Smooth muscle cell (in vitro differentiated cells): ENCODE results near the gene ZNF688. TPM values are rescaled to one million over a fixed set of nuclear protein-coding genes. Genes with fewer than 3 reads are reported as not detected.

Experiments used
- DNase-seq: peaks from one replicate; lab custom pipeline; 2025; ENCODE audit not compliant: unreplicated experiment; lab: John Stamatoyannopoulos, UW
- H2AFZ ChIP-seq: fragments of 200-600 bp; sonication (generic); 2 replicates; pipeline ENCODE4 v1.6.0; 2016; ENCODE audit warnings: antibody characterized with exemption, low read depth, mild to moderate bottlenecking
- H3F3A ChIP-seq: fragments of 200-600 bp; sonication (generic); 2 replicates; pipeline ENCODE4 v1.6.0; 2017; ENCODE audit warnings: antibody characterized with exemption, low read depth
- H3K27ac ChIP-seq: fragments of 200-600 bp; sonication (generic); 2 replicates; pipeline ENCODE4 v1.5.1; 2016; ENCODE audit warnings: low read depth, mild to moderate bottlenecking
- H3K27me3 ChIP-seq: fragments of 200-600 bp; sonication (generic); 2 replicates; pipeline ENCODE4 v1.6.1; 2016; ENCODE audit warnings: low read depth, mild to moderate bottlenecking
- H3K36me3 ChIP-seq: fragments of 200-600 bp; sonication (generic); 2 replicates; pipeline ENCODE4 v1.5.1; 2016; ENCODE audit warnings: low read depth
- H3K4me1 ChIP-seq: fragments of 200-600 bp; sonication (generic); 2 replicates; pipeline ENCODE4 v1.5.1; 2016; ENCODE audit warnings: low read depth
- H3K4me2 ChIP-seq: fragments of 200-600 bp; sonication (generic); 2 replicates; pipeline ENCODE4 v1.6.0; 2016; ENCODE audit warnings: mild to moderate bottlenecking
- H3K4me3 ChIP-seq: fragments of 200-600 bp; sonication (generic); 2 replicates; pipeline ENCODE4 v1.5.1; 2016; ENCODE audit warnings: mild to moderate bottlenecking
- H3K79me2 ChIP-seq: fragments of 200-600 bp; sonication (generic); 2 replicates; pipeline ENCODE4 v1.6.0; 2016; ENCODE audit warnings: low read depth, mild to moderate bottlenecking
- H3K9ac ChIP-seq: fragments of 200-600 bp; sonication (generic); 2 replicates; pipeline ENCODE4 v1.6.0; 2016; ENCODE audit warnings: low read depth
- H3K9me3 ChIP-seq: fragments of 200-600 bp; sonication (generic); replicated peaks from 2 replicates; pipeline ENCODE4 v1.5.1; 2016; ENCODE audit warnings: low read depth
- H4K20me1 ChIP-seq: fragments of 200-600 bp; sonication (generic); 2 replicates; pipeline ENCODE4 v1.6.0; 2016; ENCODE audit warnings: low read depth
- WGBS: methylation state at CpG from one replicate; pipeline ENCODE4 v1.1.7; 2016; ENCODE audit warnings: low lambda C conversion rate; 5-methylcytosine and 5-hydroxymethylcytosine counted together
- polyA plus RNA-seq: library from polyadenylated mRNA; unstranded; fragments of >200 nt; fragmentation: Nextera tagmentation; extraction: Ambion mirVana; gene quantifications from 2 replicates; pipeline ENCODE4 v1.2.1, GENCODE V29; 2016
- small RNA-seq: library from RNA; depleted of rRNA; stranded (forward); fragments of <200 nt; gene quantifications from one replicate; pipeline ENCODE3, GENCODE V24; 2014
- total RNA-seq: library from RNA; depleted of rRNA; stranded (reverse); fragments of >200 nt; gene quantifications from 2 replicates; pipeline ENCODE4 v1.2.3, GENCODE V29; 2014
- TF ChIP-seq, protein P1 (sequence below): fragments of 200-600 bp; sonication (generic); IDR thresholded peaks from 2 replicates; pipeline ENCODE4 v1.5.1; 2017; ENCODE audit warnings: borderline replicate concordance, mild to moderate bottlenecking, antibody characterized with exemption; ENCODE audit not compliant: insufficient read depth, poor library complexity, severe bottlenecking

Gene ZNF688
- total and polyA plus RNA-seq, 2 experiments from 2014 or later = 6.2 to 16.8 TPM

DNA sequence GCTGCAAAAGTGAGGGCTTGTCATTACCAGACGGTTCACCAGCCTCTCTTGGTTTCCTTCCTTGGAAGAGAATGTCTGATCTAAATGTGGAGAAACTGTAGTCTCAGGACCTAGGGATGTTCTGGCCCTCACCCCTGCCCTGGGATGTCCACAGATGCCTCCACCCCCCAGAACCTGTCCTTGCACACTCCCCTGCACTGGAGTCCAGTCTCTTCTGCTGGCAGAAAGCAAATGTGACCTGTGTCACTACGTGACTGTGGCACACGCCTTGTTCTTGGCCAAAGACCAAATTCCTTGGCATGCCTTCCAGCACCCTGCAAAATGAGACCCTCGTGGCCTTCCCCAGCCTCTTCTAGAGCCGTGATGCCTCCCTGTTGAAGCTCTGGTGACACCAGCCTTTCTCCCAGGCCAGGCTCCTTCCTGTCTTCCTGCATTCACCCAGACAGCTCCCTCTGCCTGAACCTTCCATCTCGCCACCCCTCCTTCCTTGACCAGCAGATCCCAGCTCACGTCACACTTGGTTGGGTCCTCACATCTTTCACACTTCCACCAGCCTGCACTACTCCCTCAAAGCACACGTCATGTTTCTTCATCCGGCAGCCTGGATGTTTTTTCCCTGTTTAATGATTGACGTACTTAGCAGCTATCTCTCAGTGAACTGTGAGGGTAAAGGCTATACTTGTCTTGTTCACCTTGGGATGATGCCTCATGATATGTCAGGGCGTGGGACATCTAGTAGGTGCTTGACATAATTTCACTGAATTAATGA is 49.5 kb downstream of the ZNF688 start:
- H3K36me3 ChIP-seq = no peaks in the 10 kb centered on the region

DNA sequence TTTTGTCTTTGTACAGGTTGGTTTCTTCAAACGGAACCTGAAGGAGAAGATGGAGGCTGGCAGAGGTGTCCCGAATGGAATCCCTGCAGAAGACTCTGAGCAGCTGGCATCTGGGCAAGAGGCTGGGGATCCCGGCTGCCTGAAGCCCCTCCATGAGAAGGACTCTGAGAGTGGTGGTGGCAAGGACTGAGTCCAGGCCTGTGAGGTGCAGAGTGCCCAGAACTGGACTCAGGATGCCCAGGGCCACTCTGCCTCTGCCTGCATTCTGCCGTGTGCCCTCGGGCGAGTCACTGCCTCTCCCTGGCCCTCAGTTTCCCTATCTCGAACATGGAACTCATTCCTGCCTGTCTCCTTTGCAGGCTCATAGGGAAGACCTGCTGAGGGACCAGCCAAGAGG is 50.0 kb downstream of the ZNF688 start:
- H3F3A ChIP-seq = peaks cover 10% of the 10 kb centered on the region
- H3K36me3 ChIP-seq = no peaks in the 10 kb centered on the region
- no peaks in the 10 kb centered on the region for H3K27me3 ChIP-seq
- DNase-seq = no peak
- no peak overlapping the region for H3K4me3 ChIP-seq
- H3K79me2 ChIP-seq = no peaks in the 10 kb centered on the region
- peaks cover 4% of the 10 kb centered on the region for H3K4me1 ChIP-seq
- no peak overlapping the region for H3K9ac ChIP-seq
- no peak overlapping the region for H3K27ac ChIP-seq
- no peaks in the 10 kb centered on the region for H4K20me1 ChIP-seq
- WGBS = 93% methylated on average over 7 of the region's 7 CpGs
- TF ChIP-seq, protein P1, sequence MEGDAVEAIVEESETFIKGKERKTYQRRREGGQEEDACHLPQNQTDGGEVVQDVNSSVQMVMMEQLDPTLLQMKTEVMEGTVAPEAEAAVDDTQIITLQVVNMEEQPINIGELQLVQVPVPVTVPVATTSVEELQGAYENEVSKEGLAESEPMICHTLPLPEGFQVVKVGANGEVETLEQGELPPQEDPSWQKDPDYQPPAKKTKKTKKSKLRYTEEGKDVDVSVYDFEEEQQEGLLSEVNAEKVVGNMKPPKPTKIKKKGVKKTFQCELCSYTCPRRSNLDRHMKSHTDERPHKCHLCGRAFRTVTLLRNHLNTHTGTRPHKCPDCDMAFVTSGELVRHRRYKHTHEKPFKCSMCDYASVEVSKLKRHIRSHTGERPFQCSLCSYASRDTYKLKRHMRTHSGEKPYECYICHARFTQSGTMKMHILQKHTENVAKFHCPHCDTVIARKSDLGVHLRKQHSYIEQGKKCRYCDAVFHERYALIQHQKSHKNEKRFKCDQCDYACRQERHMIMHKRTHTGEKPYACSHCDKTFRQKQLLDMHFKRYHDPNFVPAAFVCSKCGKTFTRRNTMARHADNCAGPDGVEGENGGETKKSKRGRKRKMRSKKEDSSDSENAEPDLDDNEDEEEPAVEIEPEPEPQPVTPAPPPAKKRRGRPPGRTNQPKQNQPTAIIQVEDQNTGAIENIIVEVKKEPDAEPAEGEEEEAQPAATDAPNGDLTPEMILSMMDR = no peak
- H2AFZ ChIP-seq = no peak overlapping the region
- H3K4me2 ChIP-seq = no peak overlapping the region
- H3K9me3 ChIP-seq = no peaks in the 10 kb centered on the region

More for the DNA sequence above, 49.5 kb downstream of the ZNF688 start:
- no peaks in the 10 kb centered on the region for H3K79me2 ChIP-seq
- H3K4me2 ChIP-seq = no peak overlapping the region
- TF ChIP-seq, protein P1 = no peak
- no peak overlapping the region for H3K27ac ChIP-seq
- no peaks in the 10 kb centered on the region for H3K9me3 ChIP-seq
- H3K27me3 ChIP-seq = no peaks in the 10 kb centered on the region
- H3K4me1 ChIP-seq = peaks cover 4% of the 10 kb centered on the region
- H3K4me3 ChIP-seq = no peak overlapping the region
- H2AFZ ChIP-seq = no peak overlapping the region
- peaks cover 10% of the 10 kb centered on the region for H3F3A ChIP-seq
- H3K9ac ChIP-seq = no peak overlapping the region
- no peaks in the 10 kb centered on the region for H4K20me1 ChIP-seq
- 82% methylated on average over 11 of the region's 11 CpGs for WGBS
- DNase-seq = no peak

Small RNAs within 50 kb of the gene (small RNA-seq; reads per million reads assigned to genes)
- gene AC093249.4 = not detected

Other genes with a start within 250 kb of the ZNF688 start
- 30.3 and 33.3 TPM in 2 replicates for gene CD2BP2, start 216.4 kb downstream of the ZNF688 start, total RNA-seq
- 42.0 and 43.5 TPM in 2 replicates for gene CD2BP2, start 216.4 kb downstream of the ZNF688 start, polyA plus RNA-seq
- 12.7 and 17.7 TPM in 2 replicates for gene TBC1D10B, start 201.2 kb downstream of the ZNF688 start, total RNA-seq
- gene TBC1D10B, start 201.2 kb downstream of the ZNF688 start, polyA plus RNA-seq = 37.1 and 37.4 TPM in 2 replicates
- gene MYL11, start 196.9 kb downstream of the ZNF688 start, total RNA-seq = not detected in 2 replicates
- 3.6 and 8.2 TPM in 2 replicates for gene MYL11, start 196.9 kb downstream of the ZNF688 start, polyA plus RNA-seq
- gene SEPTIN1, start 189.2 kb downstream of the ZNF688 start, total RNA-seq = 0.27 TPM in 1 of 2 replicates, not detected in the other
- 2.8 and 3.7 TPM in 2 replicates for gene SEPTIN1, start 189.2 kb downstream of the ZNF688 start, polyA plus RNA-seq
- gene ZNF48, start 176.3 kb downstream of the ZNF688 start, total RNA-seq = 7.7 and 9.3 TPM in 2 replicates
- 8.0 and 10.3 TPM in 2 replicates for gene ZNF48, start 176.3 kb downstream of the ZNF688 start, polyA plus RNA-seq
- gene ZNF771, start 164.1 kb downstream of the ZNF688 start, total RNA-seq = 6.6 and 7.2 TPM in 2 replicates
- 14.5 and 20.9 TPM in 2 replicates for gene ZNF771, start 164.1 kb downstream of the ZNF688 start, polyA plus RNA-seq
- 18.4 and 18.6 TPM in 2 replicates for gene DCTPP1, start 141.7 kb downstream of the ZNF688 start, total RNA-seq
- gene DCTPP1, start 141.7 kb downstream of the ZNF688 start, polyA plus RNA-seq = 34.8 and 37.8 TPM in 2 replicates
- 9.2 and 12.1 TPM in 2 replicates for gene SEPHS2, start 125.8 kb downstream of the ZNF688 start, total RNA-seq
- 26.4 and 30.5 TPM in 2 replicates for gene SEPHS2, start 125.8 kb downstream of the ZNF688 start, polyA plus RNA-seq
- not detected in 2 replicates for gene ITGAL, start 99.0 kb downstream of the ZNF688 start, total RNA-seq
- gene ITGAL, start 99.0 kb downstream of the ZNF688 start, polyA plus RNA-seq = not detected in 2 replicates
- 17.8 and 18.6 TPM in 2 replicates for gene ZNF768, start 45.1 kb downstream of the ZNF688 start, total RNA-seq
- 15.4 and 17.5 TPM in 2 replicates for gene ZNF768, start 45.1 kb downstream of the ZNF688 start, polyA plus RNA-seq
- gene ZNF747, start 36.9 kb downstream of the ZNF688 start, total RNA-seq = 5.6 and 6.3 TPM in 2 replicates
- 5.7 and 6.9 TPM in 2 replicates for gene ZNF747, start 36.9 kb downstream of the ZNF688 start, polyA plus RNA-seq
- gene ZNF764, start 13.3 kb downstream of the ZNF688 start, total RNA-seq = 1.6 and 5.0 TPM in 2 replicates
- gene ZNF764, start 13.3 kb downstream of the ZNF688 start, polyA plus RNA-seq = 4.0 and 6.5 TPM in 2 replicates
- gene ZNF785, start 14.0 kb upstream of the ZNF688 start, total RNA-seq = 8.1 and 12.9 TPM in 2 replicates
- 3.8 and 6.8 TPM in 2 replicates for gene ZNF785, start 14.0 kb upstream of the ZNF688 start, polyA plus RNA-seq
- gene ZNF689, start 38.7 kb upstream of the ZNF688 start, total RNA-seq = 9.9 and 10.0 TPM in 2 replicates
- gene ZNF689, start 38.7 kb upstream of the ZNF688 start, polyA plus RNA-seq = 8.2 and 10.6 TPM in 2 replicates
- 7.4 and 22.0 TPM in 2 replicates for gene PRR14, start 79.2 kb upstream of the ZNF688 start, total RNA-seq
- gene PRR14, start 79.2 kb upstream of the ZNF688 start, polyA plus RNA-seq = 16.7 and 26.1 TPM in 2 replicates
- 18.3 and 22.3 TPM in 2 replicates for gene FBRS, start 86.7 kb upstream of the ZNF688 start, total RNA-seq
- gene FBRS, start 86.7 kb upstream of the ZNF688 start, polyA plus RNA-seq = 21.9 and 25.0 TPM in 2 replicates
- 9.0 and 16.2 TPM in 2 replicates for gene SRCAP, start 127.5 kb upstream of the ZNF688 start, total RNA-seq
- 14.5 and 24.9 TPM in 2 replicates for gene SRCAP, start 127.5 kb upstream of the ZNF688 start, polyA plus RNA-seq
- 24.9 and 35.9 TPM in 2 replicates for gene PHKG2, start 176.7 kb upstream of the ZNF688 start, total RNA-seq
- 39.1 and 40.1 TPM in 2 replicates for gene PHKG2, start 176.7 kb upstream of the ZNF688 start, polyA plus RNA-seq
- 2.2 and 5.2 TPM in 2 replicates for gene CFAP119, start 190.3 kb upstream of the ZNF688 start, total RNA-seq
- gene CFAP119, start 190.3 kb upstream of the ZNF688 start, polyA plus RNA-seq = 3.0 and 3.5 TPM in 2 replicates
- 66.1 and 73.0 TPM in 2 replicates for gene RNF40, start 190.6 kb upstream of the ZNF688 start, total RNA-seq
- 92.5 and 107 TPM in 2 replicates for gene RNF40, start 190.6 kb upstream of the ZNF688 start, polyA plus RNA-seq
- 11.2 and 11.6 TPM in 2 replicates for gene ZNF629, start 215.5 kb upstream of the ZNF688 start, total RNA-seq
- gene ZNF629, start 215.5 kb upstream of the ZNF688 start, polyA plus RNA-seq = 13.0 and 13.4 TPM in 2 replicates